ENCODE data around the gene PDS5A. TPM values are rescaled to one million over a fixed set of nuclear protein-coding genes. Genes with fewer than 3 reads are reported as not detected.

The PDS5A gene
- total and polyA plus RNA-seq, 9 of the 15 experiments (the other 6 are each of a cell fraction or from before 2014, with no cell fraction given), result 16.4 to 85.4 (median 70.0) TPM

DNA sequence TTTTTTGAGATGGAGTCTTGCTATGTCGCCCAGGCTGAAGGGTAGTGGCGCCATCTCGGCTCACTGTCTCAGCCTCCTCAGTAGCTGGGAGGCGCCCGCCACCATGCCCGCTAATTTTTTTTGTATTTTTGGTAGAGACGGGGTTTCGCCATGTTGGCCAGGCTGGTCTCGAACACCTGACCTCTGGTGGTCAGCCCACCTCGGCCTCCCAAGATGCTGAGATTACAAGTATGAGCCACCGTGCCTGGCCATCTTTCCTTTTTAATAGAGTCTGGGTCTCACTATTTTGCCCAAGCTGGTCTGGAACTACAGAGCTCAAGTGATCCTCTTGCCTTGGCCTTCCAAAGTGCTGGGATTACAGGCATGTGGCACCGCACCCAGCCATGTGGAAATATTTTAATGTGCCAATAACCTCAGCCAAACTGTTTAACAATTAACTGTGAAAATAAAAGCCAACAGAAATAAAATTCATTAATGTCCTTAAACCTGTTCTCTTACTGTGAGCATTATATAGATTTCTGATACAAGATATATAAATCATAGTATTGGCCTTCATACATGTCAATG lies 16.3 kb downstream of the PDS5A start:
- FAIRE-seq (no peak), DNase-seq (ENCODE audit: extremely low read depth in 1 of 4, low spot score in 3 of 4) (no peak), ATAC-seq (no peak)
- intact Hi-C loops (cut with micrococcal nuclease), result no loop called here
- no peak overlapping the region for H3K4me3 ChIP-seq
- H3K4me1 ChIP-seq (replicated peaks in 1 of 2; ENCODE audit: control insufficient read depth in 2 of 2, insufficient read depth in 2 of 2, low read length in 2 of 2), result no peaks in the 10 kb centered on the region; a peak in 1 of 5 replicates
- POLR2A ChIA-PET, result no interaction called here
- peaks cover 24% of the 10 kb centered on the region; the same call in 2 of the 3 replicates for H3K36me3 ChIP-seq (ENCODE audit: control insufficient read depth, insufficient read depth, low read length)
- WGBS (ENCODE audit: insufficient coverage, low coverage, missing lambda C conversion rate), result 93% methylated on average over 12 of the region's 12 CpGs
- in situ Hi-C loops (cut with MboI), result no loop called here
- TF ChIP-seq, protein P1, sequence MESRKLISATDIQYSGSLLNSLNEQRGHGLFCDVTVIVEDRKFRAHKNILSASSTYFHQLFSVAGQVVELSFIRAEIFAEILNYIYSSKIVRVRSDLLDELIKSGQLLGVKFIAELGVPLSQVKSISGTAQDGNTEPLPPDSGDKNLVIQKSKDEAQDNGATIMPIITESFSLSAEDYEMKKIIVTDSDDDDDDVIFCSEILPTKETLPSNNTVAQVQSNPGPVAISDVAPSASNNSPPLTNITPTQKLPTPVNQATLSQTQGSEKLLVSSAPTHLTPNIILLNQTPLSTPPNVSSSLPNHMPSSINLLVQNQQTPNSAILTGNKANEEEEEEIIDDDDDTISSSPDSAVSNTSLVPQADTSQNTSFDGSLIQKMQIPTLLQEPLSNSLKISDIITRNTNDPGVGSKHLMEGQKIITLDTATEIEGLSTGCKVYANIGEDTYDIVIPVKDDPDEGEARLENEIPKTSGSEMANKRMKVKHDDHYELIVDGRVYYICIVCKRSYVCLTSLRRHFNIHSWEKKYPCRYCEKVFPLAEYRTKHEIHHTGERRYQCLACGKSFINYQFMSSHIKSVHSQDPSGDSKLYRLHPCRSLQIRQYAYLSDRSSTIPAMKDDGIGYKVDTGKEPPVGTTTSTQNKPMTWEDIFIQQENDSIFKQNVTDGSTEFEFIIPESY (CRISPR knock-in tag; IDR thresholded peaks at IDR 0.05), result 0 out of 2 replicates have a peak, but pooled peaks have one; percentile 32
- no peak for TF ChIP-seq POLR2H (tag; IDR thresholded peaks at IDR 0.05; ENCODE audit: low read depth)
- no peak overlapping the region for H3K4me2 ChIP-seq (ENCODE audit: insufficient read depth, low read length)
- no peak overlapping the region for H3K27ac ChIP-seq (ENCODE audit: extremely low read depth, low read depth, low read length)
- no peak overlapping the region for H3K9ac ChIP-seq (ENCODE audit: insufficient read depth in 1 of 2, low read depth in 2 of 2, low read length in 2 of 2)
- TSS peak; percentile 18 for BruUV-seq (replicated peaks)
- no peak overlapping the region for H2AFZ ChIP-seq (ENCODE audit: low read depth, low read length)
- CTCF ChIA-PET (ENCODE audit: low intra/inter-chr PET ratio), result no interaction called here
- no peaks in the 10 kb centered on the region for H3K9me1 ChIP-seq (ENCODE audit: control insufficient read depth, insufficient read depth, low read length)
- H3K79me2 ChIP-seq (ENCODE audit: control insufficient read depth, insufficient read depth, low read length), result peaks cover 100% of the 10 kb centered on the region
- H3K27me3 ChIP-seq (ENCODE audit: control insufficient read depth in 2 of 2, insufficient read depth in 2 of 2, low read length in 2 of 2), result no peaks in the 10 kb centered on the region
- no peaks in the 10 kb centered on the region for H3K9me3 ChIP-seq (replicated peaks; ENCODE audit: control insufficient read depth, insufficient read depth, low read depth, low read length)
- no peaks in the 10 kb centered on the region; the same call in none of the 2 replicates for H4K20me1 ChIP-seq (replicated peaks; ENCODE audit: control insufficient read depth, insufficient read depth, low read length)

Data from K562 (cell line).